PFSK-1 (cell line): ENCODE results near the gene SLC2A14. TPM values are rescaled to one million over a fixed set of nuclear protein-coding genes. Genes with fewer than 3 reads are reported as not detected.

ENCODE experiments used
- FOXP2 ChIP-seq: optimal IDR thresholded peaks from 2 replicates; pipeline ENCODE3; 2011; ENCODE audit warnings: borderline replicate concordance, control low read depth, inconsistent platforms; ENCODE audit not compliant: insufficient read depth; ENCODE audit errors: extremely low read length, extremely low read depth
- POLR2AphosphoS5 ChIP-seq: IDR thresholded peaks from 2 replicates; pipeline ENCODE4 v1.6.1; 2012; ENCODE audit warnings: low read depth, mild to moderate bottlenecking, control low read depth, low read length, moderate library complexity
- REST ChIP-seq, 2 experiments: IDR thresholded peaks; 2 replicates each; pipeline versions ENCODE4 v1.6.1 to v1.8.0; 2011 to 2012; ENCODE audit warnings: low read depth in 2 of 2, low read length in 2 of 2, control low read depth in 1 of 2, inconsistent platforms in 1 of 2, mild to moderate bottlenecking in 1 of 2, moderate library complexity in 1 of 2; ENCODE audit not compliant: insufficient read depth in 1 of 2
- SIN3A ChIP-seq: IDR thresholded peaks from 2 replicates; pipeline ENCODE4 v1.6.1; 2012; ENCODE audit warnings: mild to moderate bottlenecking, low read length, moderate library complexity, borderline replicate concordance; ENCODE audit not compliant: insufficient read depth
- TAF1 ChIP-seq: IDR thresholded peaks from 2 replicates; pipeline ENCODE4 v1.6.1; 2012; ENCODE audit warnings: low read length, control low read depth, borderline replicate concordance; ENCODE audit not compliant: insufficient read depth
- polyA plus RNA-seq: library from polyadenylated mRNA; unstranded; fragments of >200 nt; gene quantifications from one replicate; pipeline ENCODE4 v1.2.1, GENCODE V29; 2012; ENCODE audit warnings: low read depth, missing spikeins; ENCODE audit not compliant: insufficient read length

SLC2A14 gene
- polyA plus RNA-seq, result 0.20 TPM

- no peak for TF ChIP-seq POLR2AphosphoS5
- no peak for TF ChIP-seq REST (IDR thresholded peaks at IDR 0.05; ENCODE audit: insufficient read depth in 1 of 2, low read depth in 2 of 2, low read length in 2 of 2)
- no peak for TF ChIP-seq TAF1
- no peak for TF ChIP-seq FOXP2
- no peak for TF ChIP-seq SIN3A
Observed at GRCh38 chr12:7872566-7873319, at the start of gene SLC2A14. TSS of gene SLC2A14 (minus strand) at chr12:7872915. CDS start at chr12:7869880, 3,035 bp downstream.

GRCh38 chr12:7917392-7918267, 44.9 kb upstream of the SLC2A14 start:
- TF ChIP-seq REST (IDR thresholded peaks at IDR 0.05; ENCODE audit: insufficient read depth in 1 of 2, low read depth in 2 of 2, low read length in 2 of 2) (no peak), POLR2AphosphoS5 (no peak), FOXP2 (no peak), SIN3A (no peak)

GRCh38 chr12:7916936-7917335, 44.2 kb upstream of the SLC2A14 start:
- TF ChIP-seq REST (IDR thresholded peaks at IDR 0.05; ENCODE audit: insufficient read depth in 1 of 2, low read depth in 2 of 2, low read length in 2 of 2) (no peak), FOXP2 (no peak), POLR2AphosphoS5 (no peak), TAF1 (no peak), SIN3A (no peak)

- TF ChIP-seq SIN3A, result no peak
- TF ChIP-seq TAF1, result no peak
- no peak for TF ChIP-seq FOXP2
- TF ChIP-seq POLR2AphosphoS5, result no peak
- TF ChIP-seq REST (IDR thresholded peaks at IDR 0.05; ENCODE audit: insufficient read depth in 1 of 2, low read depth in 2 of 2, low read length in 2 of 2), result no peak
Observed at GRCh38 chr12:7915661-7916403, 43.1 kb upstream of the SLC2A14 start.
